ENCODE measurements around the gene TJP3. TPM values are rescaled to one million over a fixed set of nuclear protein-coding genes. Genes with fewer than 3 reads are reported as not detected.

Gene TJP3
- polyA plus RNA-seq, 2 donors, result 44.5 to 118 TPM

- H3K36me3 ChIP-seq (ENCODE audit: control insufficient read depth in 2 of 2, insufficient read depth in 2 of 2, low read length in 1 of 2), result peaks cover 0 to 23% of the 10 kb centered on the region in 2 donors
- H3K27ac ChIP-seq (ENCODE audit: low read depth in 2 of 2, low read length in 1 of 2), result no peak overlapping the region
- 89 to 91% methylated on average over 10 of the region's 10 CpGs for WGBS, 2 donors
- no peak overlapping the region for H3K4me3 ChIP-seq (ENCODE audit: low read depth in 1 of 2, low read length in 2 of 2)
- H3K4me1 ChIP-seq (ENCODE audit: control insufficient read depth in 2 of 2, insufficient read depth in 2 of 2, low read length in 1 of 2), result no peaks in the 10 kb centered on the region
- no peaks in the 10 kb centered on the region for H3K9me3 ChIP-seq (ENCODE audit: control insufficient read depth in 2 of 2, insufficient read depth in 1 of 2, low read depth in 1 of 2, low read length in 1 of 2)
- no peaks in the 10 kb centered on the region for H3K27me3 ChIP-seq (ENCODE audit: control insufficient read depth in 1 of 2, insufficient read depth in 2 of 2, low read length in 2 of 2)
Observed at GRCh38 chr19:3737487-3738205, 29.5 kb downstream of the TJP3 start.

GRCh38 chr19:3738477-3739220 lies 30.5 kb downstream of the TJP3 start:
- Histone ChIP-seq H3K27me3 (ENCODE audit: control insufficient read depth in 1 of 2, insufficient read depth in 2 of 2, low read length in 2 of 2) (no peaks in the 10 kb centered on the region), H3K27ac (ENCODE audit: low read depth in 2 of 2, low read length in 1 of 2) (no peak overlapping the region), H3K9me3 (ENCODE audit: control insufficient read depth in 2 of 2, insufficient read depth in 1 of 2, low read depth in 1 of 2, low read length in 1 of 2) (no peaks in the 10 kb centered on the region), H3K36me3 (ENCODE audit: control insufficient read depth in 2 of 2, insufficient read depth in 2 of 2, low read length in 1 of 2) (peaks cover 0 to 23% of the 10 kb centered on the region in 2 donors), H3K4me1 (ENCODE audit: control insufficient read depth in 2 of 2, insufficient read depth in 2 of 2, low read length in 1 of 2) (no peaks in the 10 kb centered on the region), H3K4me3 (ENCODE audit: low read depth in 1 of 2, low read length in 2 of 2) (no peak overlapping the region)
- WGBS, 2 donors, result 88 to 94% methylated on average over 32 of the region's 32 CpGs

- Histone ChIP-seq H3K27ac (ENCODE audit: low read depth in 2 of 2, low read length in 1 of 2) (no peak overlapping the region), H3K36me3 (ENCODE audit: control insufficient read depth in 2 of 2, insufficient read depth in 2 of 2, low read length in 1 of 2) (peaks cover 0 to 19% of the 10 kb centered on the region in 2 donors), H3K27me3 (ENCODE audit: control insufficient read depth in 1 of 2, insufficient read depth in 2 of 2, low read length in 2 of 2) (no peaks in the 10 kb centered on the region), H3K9me3 (ENCODE audit: control insufficient read depth in 2 of 2, insufficient read depth in 1 of 2, low read depth in 1 of 2, low read length in 1 of 2) (no peaks in the 10 kb centered on the region), H3K4me3 (ENCODE audit: low read depth in 1 of 2, low read length in 2 of 2) (no peak overlapping the region), H3K4me1 (ENCODE audit: control insufficient read depth in 2 of 2, insufficient read depth in 2 of 2, low read length in 1 of 2) (no peaks in the 10 kb centered on the region)
- 92 to 97% methylated on average over 23 to 24 of the region's 24 CpGs for whole genome bisulfite sequencing, 2 donors
Observed at GRCh38 chr19:3740431-3740830, 32.2 kb downstream of the TJP3 start.

GRCh38 chr19:3743486-3743885 lies 35.3 kb downstream of the TJP3 start:
- peaks cover 0 to 15% of the 10 kb centered on the region in 2 donors for H3K36me3 ChIP-seq (ENCODE audit: control insufficient read depth in 2 of 2, insufficient read depth in 2 of 2, low read length in 1 of 2)
- no peaks in the 10 kb centered on the region for H3K4me1 ChIP-seq (ENCODE audit: control insufficient read depth in 2 of 2, insufficient read depth in 2 of 2, low read length in 1 of 2)
- H3K4me3 ChIP-seq (ENCODE audit: low read depth in 1 of 2, low read length in 2 of 2), result no peak overlapping the region
- H3K27ac ChIP-seq (ENCODE audit: low read depth in 2 of 2, low read length in 1 of 2), result no peak overlapping the region
- H3K27me3 ChIP-seq (ENCODE audit: control insufficient read depth in 1 of 2, insufficient read depth in 2 of 2, low read length in 2 of 2), result no peaks in the 10 kb centered on the region
- 97 to 98% methylated on average over 2 of the region's 2 CpGs for WGBS, 2 donors
- H3K9me3 ChIP-seq (ENCODE audit: control insufficient read depth in 2 of 2, insufficient read depth in 1 of 2, low read depth in 1 of 2, low read length in 1 of 2), result no peaks in the 10 kb centered on the region

GRCh38 chr19:3745363-3746045 lies 37.3 kb downstream of the TJP3 start:
- Histone ChIP-seq H3K27me3 (ENCODE audit: control insufficient read depth in 1 of 2, insufficient read depth in 2 of 2, low read length in 2 of 2) (no peaks in the 10 kb centered on the region), H3K4me1 (ENCODE audit: control insufficient read depth in 2 of 2, insufficient read depth in 2 of 2, low read length in 1 of 2) (no peaks in the 10 kb centered on the region), H3K36me3 (ENCODE audit: control insufficient read depth in 2 of 2, insufficient read depth in 2 of 2, low read length in 1 of 2) (peaks cover 4 to 20% of the 10 kb centered on the region in 2 donors), H3K9me3 (ENCODE audit: control insufficient read depth in 2 of 2, insufficient read depth in 1 of 2, low read depth in 1 of 2, low read length in 1 of 2) (no peaks in the 10 kb centered on the region), H3K27ac (ENCODE audit: low read depth in 2 of 2, low read length in 1 of 2) (no peak overlapping the region), H3K4me3 (ENCODE audit: low read depth in 1 of 2, low read length in 2 of 2) (no peak overlapping the region)
- 56 to 67% methylated on average over 8 of the region's 8 CpGs for WGBS, 2 donors

- 68 to 70% methylated on average over 31 of the region's 31 CpGs for WGBS, 2 donors
- Histone ChIP-seq H3K9me3 (ENCODE audit: control insufficient read depth in 2 of 2, insufficient read depth in 1 of 2, low read depth in 1 of 2, low read length in 1 of 2) (no peaks in the 10 kb centered on the region), H3K36me3 (ENCODE audit: control insufficient read depth in 2 of 2, insufficient read depth in 2 of 2, low read length in 1 of 2) (peaks cover 5 to 26% of the 10 kb centered on the region in 2 donors), H3K27ac (ENCODE audit: low read depth in 2 of 2, low read length in 1 of 2) (no peak overlapping the region), H3K4me3 (ENCODE audit: low read depth in 1 of 2, low read length in 2 of 2) (no peak overlapping the region), H3K4me1 (ENCODE audit: control insufficient read depth in 2 of 2, insufficient read depth in 2 of 2, low read length in 1 of 2) (no peaks in the 10 kb centered on the region), H3K27me3 (ENCODE audit: control insufficient read depth in 1 of 2, insufficient read depth in 2 of 2, low read length in 2 of 2) (no peaks in the 10 kb centered on the region)
Observed at GRCh38 chr19:3746371-3747056, 38.3 kb downstream of the TJP3 start.

GRCh38 chr19:3748965-3749364 lies 40.8 kb downstream of the TJP3 start:
- Histone ChIP-seq H3K4me1 (ENCODE audit: control insufficient read depth in 2 of 2, insufficient read depth in 2 of 2, low read length in 1 of 2) (no peaks in the 10 kb centered on the region), H3K9me3 (ENCODE audit: control insufficient read depth in 2 of 2, insufficient read depth in 1 of 2, low read depth in 1 of 2, low read length in 1 of 2) (no peaks in the 10 kb centered on the region), H3K4me3 (ENCODE audit: low read depth in 1 of 2, low read length in 2 of 2) (no peak overlapping the region), H3K27me3 (ENCODE audit: control insufficient read depth in 1 of 2, insufficient read depth in 2 of 2, low read length in 2 of 2) (no peaks in the 10 kb centered on the region), H3K36me3 (ENCODE audit: control insufficient read depth in 2 of 2, insufficient read depth in 2 of 2, low read length in 1 of 2) (peaks cover 6 to 36% of the 10 kb centered on the region in 2 donors), H3K27ac (ENCODE audit: low read depth in 2 of 2, low read length in 1 of 2) (no peak overlapping the region)
- 72 to 73% methylated on average over 8 of the region's 8 CpGs for WGBS, 2 donors

GRCh38 chr19:3750211-3750610 lies 42.0 kb downstream of the TJP3 start:
- no peaks in the 10 kb centered on the region for H3K4me1 ChIP-seq (ENCODE audit: control insufficient read depth in 2 of 2, insufficient read depth in 2 of 2, low read length in 1 of 2)
- no peaks in the 10 kb centered on the region for H3K27me3 ChIP-seq (ENCODE audit: control insufficient read depth in 1 of 2, insufficient read depth in 2 of 2, low read length in 2 of 2)
- H3K36me3 ChIP-seq (ENCODE audit: control insufficient read depth in 2 of 2, insufficient read depth in 2 of 2, low read length in 1 of 2), result peaks cover 7 to 36% of the 10 kb centered on the region in 2 donors
- no peaks in the 10 kb centered on the region for H3K9me3 ChIP-seq (ENCODE audit: control insufficient read depth in 2 of 2, insufficient read depth in 1 of 2, low read depth in 1 of 2, low read length in 1 of 2)
- WGBS, 2 donors, result 98 to 100% methylated on average over 2 of the region's 2 CpGs
- no peak overlapping the region for H3K4me3 ChIP-seq (ENCODE audit: low read depth in 1 of 2, low read length in 2 of 2)
- no peak overlapping the region for H3K27ac ChIP-seq (ENCODE audit: low read depth in 2 of 2, low read length in 1 of 2)

GRCh38 chr19:3751236-3751635 lies 43.1 kb downstream of the TJP3 start:
- 92 to 95% methylated on average over 24 to 30 of the region's 30 CpGs for WGBS, 2 donors
- no peaks in the 10 kb centered on the region for H3K4me1 ChIP-seq (ENCODE audit: control insufficient read depth in 2 of 2, insufficient read depth in 2 of 2, low read length in 1 of 2)
- peaks cover 7 to 33% of the 10 kb centered on the region in 2 donors for H3K36me3 ChIP-seq (ENCODE audit: control insufficient read depth in 2 of 2, insufficient read depth in 2 of 2, low read length in 1 of 2)

More at GRCh38 chr19:3751236-3751635, 43.1 kb downstream of the TJP3 start:
- no peak overlapping the region for H3K4me3 ChIP-seq (ENCODE audit: low read depth in 1 of 2, low read length in 2 of 2)
- H3K9me3 ChIP-seq (ENCODE audit: control insufficient read depth in 2 of 2, insufficient read depth in 1 of 2, low read depth in 1 of 2, low read length in 1 of 2), result no peaks in the 10 kb centered on the region
- no peak overlapping the region for H3K27ac ChIP-seq (ENCODE audit: low read depth in 2 of 2, low read length in 1 of 2)
- no peaks in the 10 kb centered on the region for H3K27me3 ChIP-seq (ENCODE audit: control insufficient read depth in 1 of 2, insufficient read depth in 2 of 2, low read length in 2 of 2)

Data from esophagus (tissue), 2 donors.